Tibial artery (tissue), 4 donors: Measurements from ENCODE around the gene NTN4.
"Not testable (repeated sequence)": the region's sequence is repeated elsewhere in the genome, so short reads cannot be mapped to it uniquely, and the experiment has no call there.

Source experiments
- DNase-seq, 2 donors: peaks; one replicate each; pipeline ENCODE4 v3.0.0-alpha.2; 2019
- H3K27ac ChIP-seq, 2 donors: fragments of 200-600 bp; sonication (generic) in 1 of 2; 1 replicate in 1 of 2; 2 replicates in 1 of 2; pipeline ENCODE4 v1.5.1; 2018 to 2019; ENCODE audit warnings: mild to moderate bottlenecking in 1 of 2
- H3K27me3 ChIP-seq, 2 donors: fragments of 200-600 bp; sonication (generic) in 1 of 2; one replicate each; pipeline versions ENCODE4 v1.5.1 to v1.6.0; 2016 to 2019
- H3K36me3 ChIP-seq, 3 donors: fragments of 200-600 bp; sonication (generic) in 2 of 3; one replicate each; pipeline ENCODE4 v1.5.1; 2016 to 2019; ENCODE audit warnings: mild to moderate bottlenecking in 2 of 3
- H3K4me1 ChIP-seq, 4 donors: fragments of 200-600 bp; sonication (generic) in 2 of 4; 1 replicate in 3 of 4; 2 replicates in 1 of 4; pipeline ENCODE4 v1.5.1; 2016 to 2019
- H3K4me3 ChIP-seq, 2 donors: fragments of 200-600 bp; sonication (generic) in 1 of 2; 1 replicate in 1 of 2; 2 replicates in 1 of 2; pipeline ENCODE4 v1.5.1; 2018 to 2019; ENCODE audit warnings: mild to moderate bottlenecking in 2 of 2
- H3K9me3 ChIP-seq, 3 donors: fragments of 200-600 bp; sonication (generic) in 1 of 3; one replicate each; pipeline ENCODE4 v1.5.1; 2016 to 2019
- intact Hi-C: fragments of 100-400 bp; cut with DNase I; formaldehyde crosslinking; loops from one replicate; pipeline ENCODE4 v1.15.0; 2023; ENCODE audit warnings: low total_unique reads
- TF ChIP-seq, protein P1 (sequence below), 2 experiments: fragments of 200-600 bp in 1 of 2; fragments of 450-650 bp in 1 of 2; IDR thresholded peaks; one replicate each; pipeline ENCODE4 v1.5.1; 2017 to 2019; ENCODE audit warnings: antibody characterized with exemption in 2 of 2, mild to moderate bottlenecking in 1 of 2, moderate library complexity in 1 of 2

NTN4 gene

GRCh38 chr12:95789126-95790032 lies 1.2 kb downstream of the NTN4 start:
- peak; percentile 27 to 73 for DNase-seq
- no peaks in the 10 kb centered on the region for H3K9me3 ChIP-seq
- TF ChIP-seq, protein P1, sequence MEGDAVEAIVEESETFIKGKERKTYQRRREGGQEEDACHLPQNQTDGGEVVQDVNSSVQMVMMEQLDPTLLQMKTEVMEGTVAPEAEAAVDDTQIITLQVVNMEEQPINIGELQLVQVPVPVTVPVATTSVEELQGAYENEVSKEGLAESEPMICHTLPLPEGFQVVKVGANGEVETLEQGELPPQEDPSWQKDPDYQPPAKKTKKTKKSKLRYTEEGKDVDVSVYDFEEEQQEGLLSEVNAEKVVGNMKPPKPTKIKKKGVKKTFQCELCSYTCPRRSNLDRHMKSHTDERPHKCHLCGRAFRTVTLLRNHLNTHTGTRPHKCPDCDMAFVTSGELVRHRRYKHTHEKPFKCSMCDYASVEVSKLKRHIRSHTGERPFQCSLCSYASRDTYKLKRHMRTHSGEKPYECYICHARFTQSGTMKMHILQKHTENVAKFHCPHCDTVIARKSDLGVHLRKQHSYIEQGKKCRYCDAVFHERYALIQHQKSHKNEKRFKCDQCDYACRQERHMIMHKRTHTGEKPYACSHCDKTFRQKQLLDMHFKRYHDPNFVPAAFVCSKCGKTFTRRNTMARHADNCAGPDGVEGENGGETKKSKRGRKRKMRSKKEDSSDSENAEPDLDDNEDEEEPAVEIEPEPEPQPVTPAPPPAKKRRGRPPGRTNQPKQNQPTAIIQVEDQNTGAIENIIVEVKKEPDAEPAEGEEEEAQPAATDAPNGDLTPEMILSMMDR (IDR thresholded peaks at IDR 0.05): no peak
- peaks cover 0 to 4% (median 0%) of the 10 kb centered on the region in 3 donors for H3K36me3 ChIP-seq
- peaks cover 0 to 51% (median 22%) of the 10 kb centered on the region in 4 donors for H3K4me1 ChIP-seq
- H3K27ac ChIP-seq: peak overlapping the region; percentile 92 to 93
- peak overlapping the region; percentile 66 to 91 for H3K4me3 ChIP-seq
- intact Hi-C loops: no loop called here
- H3K27me3 ChIP-seq: no peaks in the 10 kb centered on the region

DNA sequence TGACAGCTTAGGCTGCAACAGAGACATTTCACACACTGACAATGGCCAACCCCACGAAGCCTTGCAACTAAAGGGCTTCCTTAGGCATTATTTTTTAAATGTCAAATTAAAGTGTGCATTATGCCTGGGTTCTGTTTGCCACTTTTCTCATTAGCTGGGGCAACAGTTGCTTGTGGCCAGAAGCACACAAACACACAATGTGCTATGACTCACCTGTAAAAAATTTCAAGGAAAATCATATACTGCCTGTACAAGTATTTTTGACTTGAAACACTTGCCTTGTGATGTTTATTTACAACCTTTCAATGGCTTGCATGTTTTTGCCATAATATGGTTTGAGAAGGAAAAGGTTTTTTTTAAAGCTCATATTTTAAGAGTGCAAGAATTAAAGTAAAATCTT lies 1.9 kb downstream of the NTN4 start:
- peaks cover 0 to 56% (median 25%) of the 10 kb centered on the region in 4 donors for H3K4me1 ChIP-seq

GRCh38 chr12:95787274-95787818 lies 3.2 kb downstream of the NTN4 start:
- peaks cover 0 to 69% (median 35%) of the 10 kb centered on the region in 4 donors for H3K4me1 ChIP-seq
- intact Hi-C loops: no loop called here
- no peaks in the 10 kb centered on the region for H3K27me3 ChIP-seq
- H3K9me3 ChIP-seq: no peaks in the 10 kb centered on the region
- peaks cover 0 to 7% (median 0%) of the 10 kb centered on the region in 3 donors for H3K36me3 ChIP-seq
- TF ChIP-seq, protein P1 (IDR thresholded peaks at IDR 0.05): no peak
- DNase-seq: no peak
- no peak overlapping the region for H3K4me3 ChIP-seq
- peak overlapping the region in 1 of 2 donors; percentile 92 for H3K27ac ChIP-seq

More for the DNA sequence above, 1.9 kb downstream of the NTN4 start:
- Histone ChIP-seq H3K36me3 (peaks cover 0 to 4% (median 0%) of the 10 kb centered on the region in 3 donors), H3K27me3 (no peaks in the 10 kb centered on the region), H3K4me3 (peak overlapping the region; percentile 66 to 91), H3K27ac (peak overlapping the region; percentile 92 to 93), H3K9me3 (no peaks in the 10 kb centered on the region)
- TF ChIP-seq, protein P1 (IDR thresholded peaks at IDR 0.05): no peak
- no peak for DNase-seq
- intact Hi-C loops: no loop called here

- H3K36me3 ChIP-seq: peaks cover 0 to 7% (median 0%) of the 10 kb centered on the region in 3 donors
- intact Hi-C loops: no loop called here
- H3K27ac ChIP-seq: peak overlapping the region in 1 of 2 donors; percentile 35
- H3K4me3 ChIP-seq: no peak overlapping the region
- TF ChIP-seq, protein P1 (IDR thresholded peaks at IDR 0.05): no peak
- no peak for DNase-seq
- H3K4me1 ChIP-seq: peaks cover 0 to 77% (median 39%) of the 10 kb centered on the region in 4 donors
- no peaks in the 10 kb centered on the region for H3K27me3 ChIP-seq
- no peaks in the 10 kb centered on the region for H3K9me3 ChIP-seq
Measured at GRCh38 chr12:95784915-95785314, 5.6 kb downstream of the NTN4 start.

DNA sequence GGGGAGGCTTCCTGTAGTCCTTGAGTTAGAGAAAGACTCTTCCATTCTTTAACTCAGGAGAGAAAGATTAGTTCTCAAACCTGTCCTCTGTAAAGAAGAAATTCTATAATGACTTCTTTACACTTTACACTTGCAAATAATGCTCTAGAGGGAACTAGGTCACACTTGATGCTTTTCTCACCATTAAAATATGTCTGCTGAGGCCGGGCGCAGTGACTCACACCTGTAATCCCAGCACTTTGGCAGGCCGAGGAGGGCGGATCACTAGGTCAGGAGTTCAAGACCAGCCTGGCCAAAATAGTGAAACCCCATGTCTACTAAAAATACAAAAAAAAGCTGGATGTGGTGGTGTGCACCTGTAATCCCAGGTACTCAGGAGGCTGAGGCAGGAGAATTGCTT lies 6.3 kb downstream of the NTN4 start:
- Histone ChIP-seq H3K36me3 (peaks cover 0 to 7% (median 0%) of the 10 kb centered on the region in 3 donors), H3K4me3 (no peak overlapping the region), H3K27ac (peak overlapping the region in 1 of 2 donors; percentile 57), H3K9me3 (no peaks in the 10 kb centered on the region), H3K27me3 (no peaks in the 10 kb centered on the region), H3K4me1 (peaks cover 0 to 76% (median 37%) of the 10 kb centered on the region in 4 donors)
- DNase-seq: no peak
- TF ChIP-seq, protein P1 (IDR thresholded peaks at IDR 0.05): no peak
- intact Hi-C loops: no loop called here

DNA sequence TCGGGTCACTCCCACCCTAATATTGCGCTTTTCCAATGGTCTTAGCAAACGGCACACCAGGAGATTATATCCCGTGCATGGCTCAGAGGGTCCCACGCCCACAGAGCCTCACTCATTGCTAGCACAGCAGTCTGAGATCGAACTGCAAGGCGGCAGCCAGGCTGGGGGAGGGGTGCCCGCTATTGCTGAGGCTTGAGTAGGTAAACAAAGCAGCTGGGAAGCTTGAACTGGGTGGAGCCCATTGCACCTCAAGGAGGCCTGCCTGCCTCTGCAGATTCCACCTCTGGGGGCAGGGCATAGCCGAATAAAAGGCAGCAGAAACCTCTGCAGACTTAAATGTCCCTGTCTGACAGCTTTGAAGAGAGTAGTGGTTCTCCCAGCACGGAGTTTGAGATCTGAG lies 15.1 kb downstream of the NTN4 start:
- H3K27ac ChIP-seq, intact Hi-C loops, H3K9me3 ChIP-seq, H3K27me3 ChIP-seq, H3K4me3 ChIP-seq, DNase-seq: not testable (repeated sequence)
- Histone ChIP-seq H3K36me3 (peaks cover 7 to 19% (median 9%) of the 10 kb centered on the region in 3 donors), H3K4me1 (peaks cover 0 to 12% (median 2%) of the 10 kb centered on the region in 4 donors)
